SU-DHL-6 (cell line): ENCODE results near the gene KCNH1.

Experiments
- EZH2phosphoT487 ChIP-seq: fragments of 200-600 bp; sonication (generic), shearing (Covaris generic); conservative IDR thresholded peaks from 2 replicates; pipeline ENCODE4 v1.6.1; 2018; ENCODE audit warnings: mild to moderate bottlenecking, antibody characterized with exemption, low read length, moderate library complexity, mixed read lengths
- TF ChIP-seq, protein P1 (sequence below): fragments of 200-600 bp; sonication (generic); IDR thresholded peaks from one replicate; pipeline ENCODE4 v1.5.1; 2017; ENCODE audit warnings: antibody characterized with exemption, mild to moderate bottlenecking, low read length, moderate library complexity; ENCODE audit not compliant: insufficient read depth, poor library complexity, severe bottlenecking

DNA sequence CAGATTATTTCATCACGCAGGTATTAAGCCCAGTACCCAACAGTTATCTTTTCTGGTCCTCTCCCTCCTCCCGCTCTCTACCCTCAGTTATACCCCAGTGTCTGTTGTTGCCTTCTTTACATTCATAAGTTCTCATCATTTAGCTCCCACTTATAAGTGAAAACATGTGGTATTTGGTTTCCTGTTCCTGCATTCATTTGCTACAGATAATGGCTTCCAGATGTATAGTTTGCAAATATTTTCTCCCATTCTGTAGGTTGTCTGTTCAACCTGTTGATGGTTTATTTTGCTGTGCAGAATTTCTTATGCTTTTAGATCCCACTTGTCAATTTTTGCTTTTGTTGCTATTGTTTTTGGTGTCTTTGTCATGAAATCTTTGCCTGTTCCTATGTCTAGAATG lies 21.1 kb upstream of the KCNH1 start:
- TF ChIP-seq, protein P1, sequence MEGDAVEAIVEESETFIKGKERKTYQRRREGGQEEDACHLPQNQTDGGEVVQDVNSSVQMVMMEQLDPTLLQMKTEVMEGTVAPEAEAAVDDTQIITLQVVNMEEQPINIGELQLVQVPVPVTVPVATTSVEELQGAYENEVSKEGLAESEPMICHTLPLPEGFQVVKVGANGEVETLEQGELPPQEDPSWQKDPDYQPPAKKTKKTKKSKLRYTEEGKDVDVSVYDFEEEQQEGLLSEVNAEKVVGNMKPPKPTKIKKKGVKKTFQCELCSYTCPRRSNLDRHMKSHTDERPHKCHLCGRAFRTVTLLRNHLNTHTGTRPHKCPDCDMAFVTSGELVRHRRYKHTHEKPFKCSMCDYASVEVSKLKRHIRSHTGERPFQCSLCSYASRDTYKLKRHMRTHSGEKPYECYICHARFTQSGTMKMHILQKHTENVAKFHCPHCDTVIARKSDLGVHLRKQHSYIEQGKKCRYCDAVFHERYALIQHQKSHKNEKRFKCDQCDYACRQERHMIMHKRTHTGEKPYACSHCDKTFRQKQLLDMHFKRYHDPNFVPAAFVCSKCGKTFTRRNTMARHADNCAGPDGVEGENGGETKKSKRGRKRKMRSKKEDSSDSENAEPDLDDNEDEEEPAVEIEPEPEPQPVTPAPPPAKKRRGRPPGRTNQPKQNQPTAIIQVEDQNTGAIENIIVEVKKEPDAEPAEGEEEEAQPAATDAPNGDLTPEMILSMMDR = no peak
- TF ChIP-seq EZH2phosphoT487 = no peak
